Measurements from ENCODE around the gene PADI4. TPM values are rescaled to one million over a fixed set of nuclear protein-coding genes. Genes with fewer than 3 reads are reported as not detected.

PADI4 gene
- total RNA-seq, 3 donors from 2014 or later, result 0.22 TPM; not detected in 2

DNA sequence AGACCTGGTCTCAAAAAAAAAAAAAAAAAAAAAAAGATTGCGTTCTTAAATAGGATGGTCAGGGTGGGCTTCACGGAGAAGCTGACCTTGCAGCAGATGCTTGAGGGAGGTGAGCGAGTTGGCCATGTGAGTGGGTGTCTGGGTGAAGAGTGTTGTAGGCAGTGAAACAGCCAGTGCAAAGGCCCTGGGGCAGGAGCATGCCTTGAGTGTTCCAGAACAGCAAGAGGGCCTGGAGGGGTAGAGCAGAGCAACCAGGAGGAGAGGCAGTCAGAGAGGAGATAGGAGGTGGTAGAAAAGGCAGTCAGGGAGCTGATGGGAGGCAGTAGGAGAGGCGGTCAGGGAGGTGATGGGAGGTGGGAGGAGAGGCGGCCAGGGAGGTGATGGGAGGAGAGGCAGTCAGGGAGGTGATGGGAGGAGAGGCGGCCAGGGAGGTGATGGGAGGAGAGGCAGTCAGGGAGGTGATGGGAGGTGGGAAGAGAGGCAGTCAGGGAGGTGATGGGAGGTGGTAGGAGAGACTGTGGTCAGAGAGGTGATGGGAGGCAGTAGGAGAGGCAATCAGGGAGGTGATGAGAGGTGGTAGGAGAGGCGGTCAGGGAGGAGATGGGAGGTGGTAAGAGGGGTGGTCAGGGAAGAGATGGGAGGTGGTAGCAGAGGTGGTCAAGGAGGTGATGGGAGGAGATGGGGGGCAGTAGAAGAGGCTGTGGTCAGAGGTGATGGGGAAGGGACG, 43.8 kb downstream of the PADI4 start:
- Histone ChIP-seq H3K9me3 (no peaks in the 10 kb centered on the region), H3K36me3 (ENCODE audit: low read depth) (no peaks in the 10 kb centered on the region), H3K4me1 (ENCODE audit: low read depth) (no peaks in the 10 kb centered on the region), H3K4me3 (no peak overlapping the region)
- DNase-seq, result no peak
- intact Hi-C loops (cut with DNase I, micrococcal nuclease), result no loop called here
- TF ChIP-seq CTCF (IDR thresholded peaks at IDR 0.05), result no peak
- ATAC-seq, result no peak

- no peak for ATAC-seq
- no peak overlapping the region for H3K4me3 ChIP-seq
Measured at GRCh38 chr1:17352419-17352909, 44.5 kb downstream of the PADI4 start.

GRCh38 chr1:17355898-17356297, 47.9 kb downstream of the PADI4 start:
- intact Hi-C loops (cut with DNase I, micrococcal nuclease), result no loop called here
- Histone ChIP-seq H3K4me3 (no peak overlapping the region), H3K4me1 (ENCODE audit: low read depth) (no peaks in the 10 kb centered on the region), H3K36me3 (ENCODE audit: low read depth) (no peaks in the 10 kb centered on the region), H3K9me3 (no peaks in the 10 kb centered on the region)
- ATAC-seq (no peak), DNase-seq (no peak)
- TF ChIP-seq CTCF (IDR thresholded peaks at IDR 0.05), result no peak

More at GRCh38 chr1:17352419-17352909, 44.5 kb downstream of the PADI4 start:
- H3K36me3 ChIP-seq (ENCODE audit: low read depth), result no peaks in the 10 kb centered on the region
- DNase-seq, result no peak
- intact Hi-C loops (cut with DNase I, micrococcal nuclease), result no loop called here
- TF ChIP-seq CTCF (IDR thresholded peaks at IDR 0.05), result no peak
- H3K9me3 ChIP-seq, result no peaks in the 10 kb centered on the region
- no peaks in the 10 kb centered on the region for H3K4me1 ChIP-seq (ENCODE audit: low read depth)

- ATAC-seq, result no peak
- no peak for TF ChIP-seq CTCF (IDR thresholded peaks at IDR 0.05)
- H3K9me3 ChIP-seq, result no peaks in the 10 kb centered on the region
- no peaks in the 10 kb centered on the region for H3K4me1 ChIP-seq (ENCODE audit: low read depth)
- intact Hi-C loops (cut with DNase I, micrococcal nuclease), result no loop called here
- H3K4me3 ChIP-seq, result no peak overlapping the region
- H3K36me3 ChIP-seq (ENCODE audit: low read depth), result no peaks in the 10 kb centered on the region
- DNase-seq, result no peak
Measured at GRCh38 chr1:17356387-17357026, 48.5 kb downstream of the PADI4 start.

- Histone ChIP-seq H3K36me3 (ENCODE audit: low read depth) (no peaks in the 10 kb centered on the region), H3K9me3 (no peaks in the 10 kb centered on the region), H3K4me1 (ENCODE audit: low read depth) (no peaks in the 10 kb centered on the region), H3K4me3 (no peak overlapping the region)
- intact Hi-C loops (cut with DNase I, micrococcal nuclease), result no loop called here
- DNase-seq (no peak), ATAC-seq (no peak)
- TF ChIP-seq CTCF (IDR thresholded peaks at IDR 0.05), result no peak
Measured at GRCh38 chr1:17358557-17358956, 50.6 kb downstream of the PADI4 start.
